Activated CD4-positive, alpha-beta T cell treated with anti-CD3 and anti-CD28 coated beads, Interleukin-2, amount 50 U/mL, for 1 hour (primary cell): ENCODE results near the gene CTBS.
"Not testable (repeated sequence)": the region's sequence is repeated elsewhere in the genome, so short reads cannot be mapped to it uniquely, and the experiment has no call there.

Experiments
- DNase-seq: peaks from one replicate; pipeline ENCODE4 v3.0.0-alpha.2; 2020

Gene CTBS, protein sequence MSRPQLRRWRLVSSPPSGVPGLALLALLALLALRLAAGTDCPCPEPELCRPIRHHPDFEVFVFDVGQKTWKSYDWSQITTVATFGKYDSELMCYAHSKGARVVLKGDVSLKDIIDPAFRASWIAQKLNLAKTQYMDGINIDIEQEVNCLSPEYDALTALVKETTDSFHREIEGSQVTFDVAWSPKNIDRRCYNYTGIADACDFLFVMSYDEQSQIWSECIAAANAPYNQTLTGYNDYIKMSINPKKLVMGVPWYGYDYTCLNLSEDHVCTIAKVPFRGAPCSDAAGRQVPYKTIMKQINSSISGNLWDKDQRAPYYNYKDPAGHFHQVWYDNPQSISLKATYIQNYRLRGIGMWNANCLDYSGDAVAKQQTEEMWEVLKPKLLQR

DNA sequence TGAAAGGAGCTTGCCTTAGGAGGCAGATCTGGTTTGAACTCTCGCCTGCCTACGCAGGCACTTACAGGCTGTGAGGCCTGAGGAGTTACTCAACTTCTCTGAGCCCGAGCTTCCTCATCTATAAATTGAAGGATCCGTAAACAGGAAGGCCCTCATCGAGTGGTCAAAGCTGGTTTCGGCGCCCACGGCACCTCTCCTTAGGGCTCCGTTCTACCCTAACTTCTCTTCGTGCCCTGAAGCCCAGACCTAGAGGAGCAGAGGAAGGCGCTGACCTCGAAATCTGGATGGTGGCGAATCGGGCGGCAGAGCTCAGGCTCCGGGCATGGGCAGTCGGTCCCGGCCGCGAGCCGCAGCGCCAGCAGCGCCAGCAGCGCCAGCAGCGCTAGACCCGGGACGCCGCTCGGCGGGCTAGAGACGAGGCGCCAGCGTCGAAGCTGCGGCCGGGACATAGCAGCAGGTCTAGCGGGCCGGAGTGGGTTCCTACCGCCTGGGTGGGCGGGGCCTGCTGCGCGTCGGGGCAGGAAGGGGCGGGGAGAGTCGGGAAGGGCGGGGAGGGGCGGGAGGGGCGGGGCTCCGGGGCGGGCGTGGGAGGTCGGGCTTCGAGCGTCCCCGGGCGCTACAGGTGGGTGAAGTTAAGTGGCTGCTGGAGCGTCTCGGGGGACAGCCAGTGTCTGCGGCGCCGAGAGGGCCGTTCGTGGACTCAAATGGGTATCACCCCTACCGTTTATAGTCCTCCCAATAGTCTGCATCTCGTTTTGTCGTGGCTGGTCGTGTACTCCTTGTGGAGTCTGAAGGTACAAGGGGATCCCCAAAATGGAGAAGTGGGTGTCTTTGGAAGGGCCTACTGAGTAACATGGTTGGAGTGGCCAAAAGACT, at the start of gene CTBS:
CTBS (minus strand) TSS at position 474 of the 876 bp plus-strand sequence; CDS start at position 449, 25 bp downstream.
- peak; percentile 83 for DNase-seq

DNA sequence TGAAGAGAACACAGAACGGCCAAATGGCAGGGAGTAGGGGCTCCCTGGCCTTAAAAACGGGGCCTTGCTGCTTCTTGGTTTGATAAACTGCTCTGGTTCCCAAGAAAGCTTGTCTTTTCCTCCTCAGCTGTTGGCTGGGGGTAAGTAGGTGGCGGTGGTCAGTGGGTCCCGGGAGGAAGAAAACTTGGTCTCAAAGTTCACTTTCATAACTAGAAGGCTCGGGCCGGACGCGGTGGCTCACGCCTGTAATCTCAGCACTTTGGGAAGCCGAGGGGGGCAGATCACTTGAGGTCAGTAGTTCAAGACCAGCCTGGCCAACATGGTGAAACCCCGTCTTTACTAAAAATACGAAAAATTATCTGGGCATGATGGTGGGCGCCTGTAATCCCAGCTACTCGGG, 47.3 kb upstream of the CTBS start:
- no peak for DNase-seq

DNA sequence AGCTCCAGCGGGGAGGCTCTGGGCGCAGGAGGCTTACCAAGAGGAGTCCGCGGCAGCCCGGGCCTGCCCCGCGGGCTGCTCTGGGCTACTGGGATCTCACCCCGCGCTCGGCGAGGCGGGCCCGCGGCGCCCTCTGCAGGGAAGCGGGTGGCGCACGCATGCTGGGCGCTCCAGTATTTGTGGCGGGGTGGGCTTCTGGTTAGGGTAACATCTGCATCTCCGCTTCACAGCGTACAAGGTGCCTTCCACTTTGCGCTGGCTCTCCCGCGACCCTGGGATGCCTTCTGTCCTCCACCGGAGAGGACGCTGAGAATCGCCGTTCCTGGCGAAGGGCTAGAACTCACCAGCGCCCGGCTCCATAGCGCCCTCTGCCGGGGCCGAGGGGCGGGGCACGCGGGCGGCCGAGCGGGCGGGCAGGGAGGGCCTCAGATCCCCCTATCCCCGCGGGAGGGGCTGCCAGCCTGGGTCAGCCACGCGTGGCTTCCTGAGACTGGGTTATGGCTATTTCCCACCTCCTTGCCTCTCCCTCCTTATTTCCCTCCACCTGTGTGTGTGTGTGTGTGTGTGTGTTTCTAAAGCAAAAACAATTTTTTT, 46.6 kb upstream of the CTBS start:
- peak; percentile 71 for DNase-seq

DNA sequence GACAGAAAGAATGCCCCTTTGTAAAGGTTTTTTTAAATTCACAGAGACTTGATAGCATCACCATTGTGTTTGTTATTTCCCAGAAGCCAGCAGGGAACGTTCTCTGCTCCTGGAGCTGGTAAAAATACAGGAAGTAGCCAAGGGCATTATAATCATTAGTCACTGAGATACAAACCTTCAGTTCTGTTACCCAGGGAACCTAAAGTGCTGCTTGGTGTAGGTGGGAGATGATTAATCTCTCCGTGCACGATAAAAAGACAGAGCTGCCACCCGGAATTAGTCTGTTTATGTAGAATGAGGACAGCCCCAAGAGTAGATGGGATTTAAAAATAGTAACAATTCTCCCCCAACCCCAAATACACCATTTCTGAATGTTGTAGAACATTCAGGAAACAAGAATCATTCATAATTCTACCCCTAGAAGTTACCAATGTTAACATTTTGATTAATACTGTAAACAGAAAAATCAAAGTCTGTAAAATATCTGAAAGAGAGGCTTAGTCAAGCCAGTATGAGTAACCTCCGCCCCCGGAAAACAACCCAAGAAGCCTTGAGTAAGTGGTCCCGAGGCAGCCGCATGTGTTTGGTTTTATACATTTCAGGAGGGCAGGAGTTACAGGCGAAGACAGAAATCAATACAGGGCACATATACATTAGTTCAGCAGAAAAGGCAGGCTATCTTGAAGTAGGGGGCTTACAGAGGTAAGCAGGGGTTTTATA, 45.3 kb upstream of the CTBS start:
- DNase-seq, result no peak

DNA sequence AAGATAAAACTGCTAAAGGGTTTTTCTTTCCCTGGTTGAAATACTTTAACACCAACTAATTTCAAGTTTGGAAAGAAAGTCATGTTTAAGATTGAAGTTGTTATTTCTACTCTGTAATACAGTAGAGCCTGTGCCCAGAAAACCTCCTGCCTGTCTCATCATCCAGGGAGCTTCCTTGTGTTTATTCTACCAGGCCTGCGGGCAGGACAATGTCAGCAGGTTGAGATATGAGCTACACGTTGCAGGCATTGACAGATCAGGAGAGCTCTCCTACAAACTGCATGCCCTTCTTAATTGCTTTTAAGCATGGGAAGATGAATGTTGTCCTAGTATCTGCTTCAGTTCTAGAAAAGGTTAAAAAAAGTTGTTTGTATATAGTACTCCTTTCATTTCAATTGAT, 43.1 kb upstream of the CTBS start:
- DNase-seq, result no peak

DNA sequence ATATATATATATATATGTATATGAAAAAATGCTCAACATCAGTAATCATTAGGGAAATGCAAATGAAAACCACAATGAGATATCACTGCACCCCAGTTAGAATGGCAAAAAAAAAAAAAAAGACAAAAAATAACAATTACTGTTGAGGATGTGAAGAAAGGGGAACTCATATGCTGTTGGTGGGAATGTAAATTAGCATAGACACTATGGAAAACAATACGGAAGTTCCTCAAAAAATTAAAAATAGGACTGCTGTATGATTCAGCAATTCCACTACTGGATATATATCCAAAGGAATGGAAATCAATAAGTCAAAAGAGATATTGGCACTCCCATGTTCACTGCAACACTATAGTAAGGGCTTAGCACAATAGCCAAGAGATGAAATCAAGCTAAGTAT, 41.5 kb upstream of the CTBS start:
- no peak for DNase-seq

DNA sequence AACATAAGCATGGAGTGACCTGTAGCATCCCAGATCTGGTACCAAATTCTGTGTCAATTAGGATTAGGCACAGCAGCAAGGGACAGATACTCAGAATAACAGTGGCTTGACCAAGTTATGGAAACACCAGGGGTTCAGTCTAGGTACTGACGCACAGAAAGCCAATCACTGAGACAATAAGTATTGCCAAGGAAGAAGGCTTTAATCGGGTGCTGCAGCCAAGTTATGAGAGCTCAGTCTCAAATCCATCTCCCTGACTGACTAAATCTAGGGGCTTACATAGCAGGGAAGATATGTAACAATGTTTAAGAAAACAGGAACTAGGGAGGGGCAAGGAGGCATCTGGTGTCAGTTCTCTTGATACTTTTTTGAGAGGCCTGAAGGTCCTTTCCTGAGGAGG, 39.6 kb upstream of the CTBS start:
- DNase-seq, result no peak

DNA sequence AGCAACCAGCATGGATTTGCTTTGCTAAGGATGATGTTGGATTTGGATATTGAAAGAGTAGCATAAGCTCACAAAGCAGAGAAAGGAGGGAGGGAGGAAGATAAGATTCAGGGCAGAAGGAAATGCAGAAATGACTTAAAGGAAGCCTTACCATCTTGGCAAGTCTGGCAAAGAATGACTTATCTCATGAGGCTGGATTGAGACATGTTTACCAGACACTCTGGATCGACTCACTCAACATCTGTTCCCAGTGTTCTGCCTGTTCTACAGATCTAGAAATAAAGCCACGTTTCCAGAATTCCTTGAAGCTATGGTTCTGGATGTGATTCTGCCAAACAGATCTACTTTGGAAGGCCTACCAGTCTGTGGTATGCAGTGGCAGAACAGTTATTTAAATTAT, 38.8 kb upstream of the CTBS start:
- no peak for DNase-seq

DNA sequence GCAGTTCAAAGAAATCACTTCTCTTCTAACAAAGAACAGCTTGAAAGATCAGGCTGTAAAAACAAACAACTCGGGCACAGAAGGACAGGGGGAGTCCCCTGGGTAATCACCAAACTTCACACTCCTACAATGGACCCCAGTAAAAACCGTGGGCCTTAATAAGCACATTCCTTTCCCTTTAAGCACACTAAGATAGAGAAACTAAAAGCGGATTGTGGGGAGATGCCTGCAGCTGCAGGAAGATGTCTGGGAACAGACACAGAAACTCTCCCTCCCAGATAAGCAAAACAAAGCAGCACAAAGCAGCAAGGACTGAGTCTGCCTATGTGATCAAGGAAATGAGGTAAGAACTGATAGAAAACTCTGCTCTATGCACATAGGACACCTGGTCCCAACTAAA, 37.6 kb upstream of the CTBS start:
- DNase-seq, result no peak

DNA sequence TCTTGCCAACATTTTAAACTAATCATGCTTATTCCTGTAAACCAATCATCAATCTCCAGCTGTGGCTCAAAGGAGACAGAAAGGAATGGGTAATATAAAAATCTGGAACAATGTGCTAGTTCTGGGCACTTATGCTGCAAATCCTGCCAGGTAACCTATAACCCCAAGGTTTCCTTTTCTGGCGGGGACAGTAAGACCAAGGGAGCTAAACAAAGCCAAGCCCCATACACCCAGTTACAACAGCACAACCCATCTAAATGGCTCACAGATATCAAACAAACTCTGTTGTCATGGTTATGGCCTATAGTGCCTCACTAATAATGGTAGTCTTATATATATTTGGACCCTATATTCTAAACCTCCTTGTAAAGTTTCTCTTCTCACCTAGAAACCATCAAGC, 36.9 kb upstream of the CTBS start:
- no peak for DNase-seq

DNA sequence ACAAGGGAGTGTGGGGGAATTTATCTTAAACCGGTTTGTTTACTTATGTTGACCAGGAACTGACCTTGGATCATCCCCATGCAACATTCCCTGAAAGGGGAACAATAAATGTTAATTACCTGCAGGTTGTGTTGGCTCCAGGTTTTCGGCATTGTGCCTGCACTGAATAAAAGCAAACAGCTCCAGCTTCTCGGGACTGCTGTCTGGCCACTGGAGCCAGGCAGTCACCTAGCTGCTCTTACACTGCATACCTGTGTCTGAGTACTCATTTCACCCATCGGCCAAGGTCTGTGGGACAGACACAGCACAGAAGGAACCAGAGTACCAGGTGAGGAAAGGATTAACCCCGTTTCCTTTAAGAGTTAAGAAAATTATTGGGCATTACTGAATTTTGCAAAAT, 32.7 kb upstream of the CTBS start:
- DNase-seq, result no peak

DNA sequence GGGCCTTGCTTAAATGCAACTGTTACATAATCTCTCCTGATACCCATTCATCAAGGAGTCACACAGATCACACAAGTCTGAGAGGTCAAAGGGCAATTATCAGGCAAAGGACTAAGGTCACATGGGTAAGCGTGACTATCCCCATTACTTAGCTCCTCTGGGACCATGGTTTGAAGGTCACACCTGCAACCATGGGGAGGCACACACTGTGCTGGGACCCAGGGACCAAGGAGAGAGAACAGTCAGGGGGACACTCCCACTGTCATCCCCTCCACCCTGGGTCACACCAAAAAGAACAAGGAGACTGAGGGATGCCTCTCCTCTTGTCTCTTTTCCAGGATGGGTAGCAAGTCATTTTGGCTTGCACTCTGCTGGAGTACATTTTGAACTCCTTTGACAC, 30.9 kb upstream of the CTBS start:
- no peak for DNase-seq

DNA sequence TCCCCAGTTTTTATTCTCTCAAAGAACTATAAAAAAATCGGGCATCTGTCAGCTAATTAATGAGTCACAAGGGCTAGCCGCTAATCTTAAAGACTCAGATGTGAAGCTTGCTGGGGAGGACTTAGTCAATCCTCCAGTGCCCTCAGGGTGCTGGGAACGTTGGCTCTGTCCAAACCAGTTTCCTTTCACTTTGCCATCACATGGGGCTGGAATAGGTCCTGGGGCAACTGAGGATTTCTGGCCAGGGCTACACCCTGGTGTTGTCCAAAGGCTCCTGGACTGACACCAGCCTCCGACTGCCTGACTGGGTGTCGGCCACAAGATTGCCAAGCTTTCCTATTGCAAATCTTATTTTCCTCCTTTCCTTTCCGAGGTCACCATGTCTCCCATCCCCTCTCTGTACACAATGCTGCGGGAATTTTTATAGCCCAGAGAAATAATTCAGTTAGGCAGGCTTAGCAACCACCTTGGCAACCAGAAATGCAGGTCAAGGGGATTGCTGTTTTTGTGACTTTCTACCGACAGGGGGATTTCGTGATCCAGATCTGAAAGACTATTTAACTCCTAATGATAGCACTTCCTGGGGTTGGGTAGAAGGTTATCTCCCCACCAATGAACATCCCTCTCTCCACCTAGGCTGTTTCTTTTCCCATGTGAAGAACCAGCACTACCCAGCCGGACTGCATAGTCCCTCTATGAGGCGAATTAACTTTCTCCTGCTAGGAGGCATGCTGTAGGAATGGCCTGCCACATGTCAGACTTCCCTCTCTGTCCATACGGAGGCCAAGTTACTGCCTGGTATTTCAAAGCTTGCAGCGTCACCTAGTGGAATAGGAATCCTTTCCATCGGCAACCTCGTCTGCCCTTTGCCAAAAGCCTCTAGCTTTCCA, 29.9 kb upstream of the CTBS start:
- DNase-seq, result no peak

DNA sequence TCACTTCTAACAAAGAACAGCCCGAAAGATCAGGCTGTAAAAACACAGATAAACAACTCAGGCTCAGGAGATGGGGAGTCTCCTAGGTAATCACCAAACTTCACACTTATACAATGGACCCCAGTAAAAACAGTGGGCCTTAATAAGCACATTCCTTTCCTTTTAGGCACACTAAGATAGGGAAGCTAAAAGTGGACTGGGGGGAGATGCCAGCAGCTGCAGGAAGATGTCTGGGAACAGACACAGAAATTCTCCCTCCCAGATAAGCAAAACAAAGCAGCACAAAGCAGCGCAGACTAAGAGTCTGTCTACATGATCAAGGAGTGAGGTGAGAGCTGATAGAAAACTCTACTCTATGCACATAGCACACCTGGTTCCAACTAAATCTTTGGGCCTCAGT, 29.0 kb upstream of the CTBS start:
- DNase-seq, result no peak

DNA sequence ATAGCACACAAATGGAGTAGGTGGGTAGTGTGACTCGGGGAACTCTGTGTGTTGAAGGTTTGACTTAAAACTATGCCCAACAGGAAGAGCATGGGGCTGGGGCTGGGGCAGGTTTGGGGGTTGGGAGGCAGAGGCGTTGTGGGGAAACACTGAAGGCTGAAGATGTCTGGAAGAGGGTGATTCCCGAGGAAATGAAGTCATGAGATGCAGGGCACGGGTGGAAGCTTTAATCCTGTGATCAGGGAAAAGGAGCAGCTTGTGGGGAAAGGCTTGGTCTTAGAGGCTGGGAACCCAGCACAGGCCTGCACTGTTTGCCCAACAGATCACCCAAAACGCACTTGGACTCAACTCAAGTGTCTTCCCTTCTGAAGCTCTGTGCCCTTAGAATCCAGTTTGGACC, 26.6 kb upstream of the CTBS start:
- DNase-seq, result no peak

DNA sequence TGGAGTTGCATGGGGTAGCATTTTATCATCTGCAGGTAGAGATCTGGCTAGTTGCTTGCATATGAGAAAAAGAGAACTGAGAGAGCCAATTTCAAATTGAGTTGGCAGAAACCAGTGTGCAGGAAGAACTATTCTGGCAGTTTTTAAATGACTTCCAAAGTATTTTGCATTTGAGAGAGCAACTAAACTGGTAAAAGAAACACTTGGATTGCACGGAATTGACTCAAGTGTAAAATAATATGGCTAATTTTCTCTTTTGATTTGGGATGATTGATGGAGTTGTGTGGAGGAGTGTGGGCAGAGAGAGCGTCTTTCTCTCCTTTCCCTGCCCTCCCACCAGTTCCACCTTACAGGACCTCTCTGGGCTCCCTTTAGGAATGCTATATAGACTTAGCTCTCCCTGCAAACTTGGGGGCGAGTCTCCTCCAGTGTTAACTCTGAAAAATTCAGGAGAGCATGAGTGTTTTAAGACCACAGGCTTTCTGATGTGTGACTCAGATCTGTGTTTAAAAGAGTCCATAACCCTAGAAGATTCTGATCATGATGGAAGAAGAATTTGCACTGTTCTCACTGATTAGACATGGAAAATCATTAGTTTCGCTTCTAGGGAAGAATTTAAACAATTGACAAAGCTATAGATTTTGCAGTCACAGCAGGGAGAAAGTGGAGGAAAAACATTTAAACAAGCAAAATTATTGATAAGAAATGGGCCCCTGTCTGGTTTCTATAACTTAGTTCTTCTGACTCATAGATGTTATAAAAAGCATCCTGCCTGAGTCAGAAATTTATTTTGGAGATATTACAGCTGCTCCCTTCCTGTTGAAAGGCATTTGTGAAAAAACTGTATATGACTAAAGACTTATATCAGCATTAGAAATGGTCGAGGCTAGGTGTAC, 24.9 kb upstream of the CTBS start:
- no peak for DNase-seq

DNA sequence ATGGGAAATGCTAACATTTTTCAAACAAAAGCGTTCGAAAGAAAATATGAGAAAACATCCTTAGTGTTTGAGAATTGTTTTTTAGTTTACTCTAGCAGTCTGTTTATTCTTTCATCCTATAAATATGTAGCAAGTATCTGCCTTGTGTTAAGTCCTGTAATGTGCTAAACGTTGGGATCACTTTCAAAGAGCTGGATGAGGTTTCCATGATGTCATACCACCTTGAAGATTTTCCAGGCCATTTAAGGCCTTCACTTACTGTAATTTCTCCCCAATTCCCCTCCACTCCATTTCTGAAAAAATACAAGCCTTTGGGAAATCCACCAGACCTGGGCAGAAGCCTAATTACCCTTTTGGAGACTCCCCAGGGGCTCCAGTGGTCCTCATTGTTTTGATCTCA, 24.2 kb upstream of the CTBS start:
- no peak for DNase-seq

DNA sequence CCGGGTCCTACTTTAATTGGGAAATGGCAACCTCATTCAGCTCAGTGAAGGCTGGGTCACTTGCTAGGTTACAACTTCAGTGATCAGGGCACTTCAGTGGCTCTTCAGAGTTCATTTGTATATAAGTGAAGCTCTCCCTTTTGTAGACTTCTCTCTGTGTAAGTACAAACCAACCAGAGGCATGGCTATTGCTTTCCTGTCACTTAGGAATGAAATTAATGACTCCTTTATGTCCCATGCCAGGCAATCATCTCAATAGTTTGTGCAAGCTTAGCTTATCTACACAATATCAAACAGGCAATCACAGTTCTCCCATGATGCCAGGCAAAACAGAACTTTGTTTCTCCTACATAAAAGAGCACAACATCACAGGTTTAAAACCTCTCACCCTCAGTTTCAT, 22.8 kb upstream of the CTBS start:
- no peak for DNase-seq

DNA sequence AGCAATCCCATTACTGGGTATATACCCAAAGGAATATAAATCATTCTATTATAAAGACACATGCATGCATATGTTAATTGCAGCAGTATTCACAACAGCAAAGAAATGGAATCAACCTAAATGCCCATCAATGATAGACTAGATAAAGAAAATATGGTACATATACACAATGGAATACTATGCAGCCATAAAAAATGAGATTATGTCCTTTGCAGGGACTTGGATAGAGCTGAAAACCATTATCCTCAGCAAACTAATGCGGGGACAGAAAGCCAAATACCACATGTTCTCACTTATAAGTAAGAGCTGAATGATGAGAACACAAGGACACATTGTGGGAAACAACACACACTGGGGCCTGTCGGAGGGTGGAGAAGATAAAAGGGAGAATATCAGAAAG, 20.7 kb upstream of the CTBS start:
- DNase-seq, result not testable (repeated sequence)

DNA sequence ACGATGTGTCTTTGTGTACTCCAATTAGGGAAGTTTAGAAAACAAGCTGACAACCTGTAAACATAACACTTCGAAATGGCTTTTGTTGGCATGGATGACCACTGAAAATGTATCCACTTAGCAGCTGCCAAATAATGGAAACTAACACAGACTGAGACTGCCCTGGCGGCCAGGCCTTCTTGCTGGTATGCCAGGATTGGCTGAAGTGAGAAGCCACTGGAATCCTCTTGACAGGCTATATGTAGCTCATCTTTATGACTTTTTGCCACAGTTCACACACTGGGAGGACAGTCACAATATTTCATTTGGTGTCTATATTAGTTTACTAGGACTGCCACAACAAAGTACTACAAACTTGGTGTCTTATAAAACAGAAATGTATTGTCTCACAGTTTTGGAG, 12.9 kb upstream of the CTBS start:
- DNase-seq, result no peak

DNA sequence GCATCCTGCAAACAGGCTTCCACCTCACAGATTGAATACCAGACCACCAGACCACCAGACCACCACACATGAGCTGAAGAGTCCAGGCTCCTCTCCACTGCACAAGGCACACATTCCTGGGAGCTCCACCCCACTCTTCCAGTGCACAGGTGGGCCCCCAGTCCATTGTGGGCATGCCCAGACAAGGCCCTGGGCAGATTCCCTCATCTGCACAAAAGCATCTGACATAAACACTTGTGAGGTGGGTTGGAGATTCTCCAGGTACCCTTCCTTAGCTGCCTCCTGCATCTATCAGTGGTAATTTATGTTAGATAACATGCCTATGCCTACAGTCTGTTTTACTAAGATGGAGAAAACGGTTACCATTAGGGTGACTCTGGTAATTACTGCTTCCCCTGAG, 11.6 kb upstream of the CTBS start:
- no peak for DNase-seq
